ENCODE measurements around the gene CDKL1. TPM values are rescaled to one million over a fixed set of nuclear protein-coding genes. Genes with fewer than 3 reads are reported as not detected.
"Not testable (repeated sequence)": the region's sequence is repeated elsewhere in the genome, so short reads cannot be mapped to it uniquely, and the experiment has no call there.

Gene CDKL1
- total RNA-seq, 1 experiment from 2014 or later: 0.07 TPM

DNA sequence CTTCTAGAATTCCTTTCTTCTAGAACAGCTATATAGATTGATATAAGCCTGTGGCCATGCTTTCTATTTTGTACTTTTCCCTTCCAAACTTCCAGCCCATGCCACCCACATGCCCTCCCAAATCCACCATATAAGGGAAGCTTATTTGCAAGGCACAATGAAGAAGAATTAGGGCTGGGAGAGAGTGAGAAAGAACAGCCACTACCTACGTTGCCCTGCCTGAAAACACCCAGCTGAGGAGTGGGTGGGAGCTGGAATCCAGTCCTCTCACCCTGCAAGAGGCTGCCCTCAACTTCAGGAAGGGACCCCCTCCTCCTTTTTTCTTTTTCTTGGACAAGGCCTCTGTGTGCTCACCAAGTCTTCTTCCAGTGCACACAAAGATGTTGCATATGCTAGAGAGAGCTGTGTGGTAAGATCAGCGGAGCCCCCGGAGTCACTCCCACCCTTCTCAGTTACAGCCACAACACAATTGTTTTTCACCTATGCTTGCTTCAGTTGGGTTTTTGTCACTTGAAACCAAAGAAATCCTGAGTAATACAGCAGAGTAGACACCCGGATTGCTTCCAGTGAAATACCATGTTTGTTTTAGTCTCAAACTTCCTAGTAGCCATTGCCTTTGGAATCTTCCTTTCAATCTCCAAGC is 38.8 kb downstream of the CDKL1 start:
- DNase-seq (ENCODE audit: low spot score): no peak

DNA sequence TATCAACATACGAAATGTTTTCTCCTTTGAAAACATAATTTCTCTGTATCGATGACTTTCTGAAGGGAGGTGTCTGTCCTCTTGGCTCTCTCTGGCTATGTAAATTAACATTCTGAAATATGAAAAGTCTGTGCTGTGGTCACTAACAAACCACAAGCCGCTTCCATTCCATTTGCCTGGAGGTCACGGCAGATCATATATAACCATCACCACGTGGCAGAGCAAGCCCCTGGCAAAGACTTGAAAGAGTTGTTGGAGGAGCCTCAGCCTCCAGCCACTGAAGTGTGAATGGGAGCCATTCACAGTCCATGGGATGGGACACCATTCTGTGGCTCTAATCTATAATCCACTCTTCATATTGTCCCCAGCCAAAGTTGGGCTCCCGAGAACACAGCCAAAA is 39.6 kb downstream of the CDKL1 start:
- no peak for DNase-seq (ENCODE audit: low spot score)

DNA sequence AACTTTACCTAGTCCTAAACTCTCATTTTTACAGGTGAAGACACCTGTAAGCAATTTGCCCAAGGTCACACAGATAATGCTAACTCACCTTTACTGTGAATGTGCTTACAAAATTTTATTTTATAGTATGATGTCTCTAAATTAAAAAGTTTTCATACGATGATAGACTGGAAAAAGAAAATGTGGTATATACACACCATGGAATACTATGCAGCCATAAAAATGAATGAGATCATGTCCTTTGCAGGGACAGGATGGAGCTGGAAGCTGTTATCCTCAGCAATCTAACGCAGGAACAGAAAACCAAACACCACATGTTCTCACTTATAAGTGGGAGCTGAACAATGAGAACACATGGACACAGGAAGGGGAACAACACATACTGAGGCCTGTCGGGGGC is 40.4 kb downstream of the CDKL1 start:
- not testable (repeated sequence) for DNase-seq (ENCODE audit: low spot score)

DNA sequence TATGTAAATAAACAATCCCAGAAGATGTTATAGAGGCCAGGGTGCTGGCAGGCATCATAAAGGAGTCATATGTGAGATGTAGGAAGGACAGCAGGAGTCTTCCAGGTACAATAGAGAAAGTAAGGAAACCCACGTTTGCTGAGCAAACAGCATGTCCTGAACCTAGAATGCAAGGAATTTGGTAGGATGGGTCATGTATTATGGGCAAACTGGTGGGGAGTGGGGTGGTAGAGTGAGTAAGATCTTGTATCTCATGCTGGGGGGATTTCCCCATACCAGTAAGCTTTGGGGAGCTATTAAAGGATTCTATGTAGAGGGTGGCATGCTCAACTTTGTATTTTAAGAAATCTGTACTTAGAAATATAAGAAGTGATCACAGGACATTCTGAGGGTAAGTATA is 41.0 kb downstream of the CDKL1 start:
- DNase-seq (ENCODE audit: low spot score): no peak

DNA sequence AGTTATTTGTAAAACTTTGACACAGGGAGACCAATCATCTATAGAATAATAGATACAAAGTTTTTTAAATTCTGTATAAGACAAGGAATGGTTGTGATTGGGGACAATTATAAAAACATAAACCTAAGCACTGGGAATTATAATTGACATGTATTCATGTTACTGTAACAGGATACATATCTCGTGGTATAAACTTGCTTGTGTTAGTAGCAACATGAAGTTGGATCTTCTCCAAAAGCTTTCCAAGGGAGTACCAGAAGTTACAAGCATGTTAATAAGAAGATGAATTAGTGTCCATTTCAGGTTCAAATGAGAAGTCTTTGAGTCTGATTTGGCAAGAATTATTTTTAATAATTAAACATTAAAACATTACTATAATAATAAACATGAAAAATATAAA is 42.2 kb downstream of the CDKL1 start:
- no peak for DNase-seq (ENCODE audit: low spot score)

DNA sequence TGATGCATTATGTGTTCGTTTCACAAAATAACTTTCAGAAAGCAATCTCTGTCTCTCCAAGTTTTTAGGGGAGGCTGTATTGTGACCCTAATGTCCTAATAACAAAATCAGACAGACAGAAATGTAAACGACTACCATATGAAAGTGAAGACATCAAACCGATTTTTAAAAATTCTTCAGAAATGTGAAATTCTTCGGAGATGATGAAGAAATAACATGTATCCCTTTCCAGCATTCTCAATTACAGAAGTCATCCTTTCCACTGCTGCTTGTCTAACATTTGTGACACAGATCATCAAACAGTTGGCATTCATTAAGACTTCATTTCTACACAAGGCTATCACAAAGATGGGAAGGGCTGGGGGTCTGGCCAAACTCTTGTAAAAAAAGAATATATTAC is 43.6 kb downstream of the CDKL1 start:
- no peak for DNase-seq (ENCODE audit: low spot score)

DNA sequence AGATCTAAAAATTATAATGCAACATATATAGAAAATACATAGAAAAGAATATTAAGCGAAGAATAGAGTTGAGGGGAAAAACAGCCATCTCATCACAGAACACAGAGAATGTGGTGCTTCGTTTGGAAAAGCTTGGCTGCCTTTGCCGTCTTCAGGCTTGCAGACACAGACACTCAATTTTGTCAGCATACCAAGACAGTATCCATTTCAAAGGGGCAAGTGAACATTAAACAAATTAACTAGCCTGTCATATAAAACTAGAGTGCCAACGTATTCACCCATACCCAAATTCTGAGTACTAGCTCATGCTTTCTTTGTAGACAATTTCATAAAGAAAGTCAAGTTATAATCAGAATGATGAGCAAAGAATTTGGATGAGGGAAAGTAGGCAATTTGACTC is 44.1 kb downstream of the CDKL1 start:
- DNase-seq (ENCODE audit: low spot score): no peak

DNA sequence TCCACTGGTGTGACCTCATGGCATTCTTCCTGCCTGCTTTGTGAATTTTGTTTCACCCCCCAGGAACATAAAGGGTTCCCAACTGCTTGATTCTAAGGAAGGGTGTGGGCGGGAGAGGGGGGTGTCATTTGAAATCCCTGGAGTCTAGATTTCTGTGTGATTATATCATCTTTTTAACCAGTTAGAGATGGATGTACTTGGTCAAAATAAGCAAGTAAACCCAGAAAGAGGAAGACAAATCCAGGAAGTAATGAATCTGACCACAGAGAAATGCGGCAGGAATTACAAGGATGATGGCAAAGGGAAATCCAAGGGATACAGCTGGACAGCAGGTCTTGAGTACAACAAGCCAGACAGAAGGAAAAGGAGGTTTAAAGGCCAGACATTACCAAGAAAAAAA is 45.7 kb downstream of the CDKL1 start:
- DNase-seq (ENCODE audit: low spot score): peak; percentile 15

DNA sequence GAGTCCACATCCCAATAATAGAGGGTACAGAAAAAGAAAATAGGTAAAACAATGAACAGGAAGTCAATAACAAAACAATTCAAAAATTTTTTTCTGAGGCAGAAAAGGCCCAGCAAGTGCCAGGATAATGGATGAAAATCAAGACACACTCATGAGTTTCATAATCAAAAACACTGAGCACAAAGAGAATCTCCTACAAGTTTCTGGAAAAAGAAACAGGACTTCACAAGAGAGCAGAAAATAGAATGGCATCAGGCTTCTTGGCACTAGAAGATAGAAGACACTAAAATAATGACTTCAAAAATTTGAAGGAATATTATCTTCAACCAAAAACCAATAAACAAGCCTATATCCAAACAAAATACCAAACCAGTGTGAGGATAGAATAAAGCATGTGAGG is 47.7 kb downstream of the CDKL1 start:
- DNase-seq (ENCODE audit: low spot score): no peak

DNA sequence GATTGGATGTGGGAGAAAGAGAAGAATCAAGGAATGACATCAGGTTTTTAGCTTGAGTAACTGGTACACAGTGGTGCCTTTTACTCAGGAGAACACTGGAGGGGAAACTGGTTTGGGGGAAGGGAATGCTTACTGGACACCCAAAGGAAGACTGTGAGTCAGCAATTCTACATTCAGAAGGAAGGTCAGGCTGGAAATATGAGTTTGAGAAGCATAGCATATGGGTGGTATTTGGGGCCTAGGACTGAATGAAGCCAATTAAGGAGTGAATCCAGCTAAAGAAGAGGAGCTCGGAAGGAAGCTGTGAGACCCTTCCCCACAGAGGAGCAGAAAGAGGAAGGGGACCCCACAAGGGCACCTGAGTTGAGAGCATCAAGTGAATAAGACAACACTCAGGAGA is 49.2 kb downstream of the CDKL1 start:
- no peak for DNase-seq (ENCODE audit: low spot score)

DNA sequence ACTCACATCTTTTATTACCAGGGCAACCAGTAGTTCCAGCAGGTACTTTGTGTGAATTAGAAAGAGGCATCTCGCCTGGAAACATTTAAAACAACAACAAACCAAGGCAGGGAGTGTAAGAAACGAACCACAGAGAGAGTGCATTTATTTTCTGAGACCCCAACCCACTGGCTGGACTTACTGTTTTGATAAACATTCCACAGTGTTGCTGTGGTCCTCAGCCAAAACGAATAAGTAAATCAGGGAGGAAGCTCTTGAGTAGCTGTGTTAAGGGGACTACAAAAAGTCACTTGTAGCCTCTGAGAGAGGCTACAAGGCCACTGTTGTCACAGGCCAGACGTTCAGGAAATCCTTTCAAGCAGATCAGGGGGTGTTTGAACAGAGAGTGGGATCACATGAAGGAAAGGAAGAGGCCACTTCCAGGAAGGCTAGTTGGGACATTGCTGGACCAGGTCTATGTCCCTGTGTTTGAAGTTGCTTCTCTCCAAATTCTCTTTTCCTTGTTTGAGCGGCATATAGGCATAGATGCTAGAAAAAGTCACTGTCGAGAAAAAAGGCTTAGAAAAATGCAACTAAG is 50.7 kb downstream of the CDKL1 start:
- no peak for DNase-seq (ENCODE audit: low spot score)

DNA sequence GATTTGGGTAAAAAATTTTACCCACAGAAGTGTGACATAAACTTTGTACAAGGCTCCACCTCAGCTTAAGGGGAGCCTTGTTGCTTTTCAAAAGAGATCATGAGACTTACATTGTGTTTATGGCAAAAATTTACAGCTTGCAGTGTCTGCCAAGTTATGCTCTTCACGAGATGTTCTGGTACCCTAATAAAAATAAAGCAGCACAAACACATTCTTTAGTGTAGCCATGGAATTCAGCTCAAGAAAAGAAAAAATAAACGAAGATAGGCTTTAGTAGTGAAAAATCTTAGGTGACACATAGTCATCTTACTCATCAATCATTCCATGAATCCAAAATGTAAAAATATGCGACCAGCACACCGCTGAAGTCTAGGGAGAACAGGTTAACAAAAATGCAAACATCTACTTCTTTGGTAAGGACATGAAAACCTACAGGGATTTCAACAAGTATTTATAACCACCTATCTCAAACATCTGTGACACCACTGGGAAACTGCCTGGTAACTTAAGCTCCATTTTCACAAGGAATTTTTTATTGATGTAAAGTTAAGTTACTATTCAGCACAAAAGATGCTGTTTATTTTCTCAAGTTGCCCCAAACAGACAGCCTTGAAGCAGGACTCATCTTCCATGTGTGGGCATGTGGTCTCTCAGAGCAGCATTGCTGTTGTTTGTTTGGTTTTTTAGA is 51.7 kb downstream of the CDKL1 start:
- DNase-seq (ENCODE audit: low spot score): no peak

DNA sequence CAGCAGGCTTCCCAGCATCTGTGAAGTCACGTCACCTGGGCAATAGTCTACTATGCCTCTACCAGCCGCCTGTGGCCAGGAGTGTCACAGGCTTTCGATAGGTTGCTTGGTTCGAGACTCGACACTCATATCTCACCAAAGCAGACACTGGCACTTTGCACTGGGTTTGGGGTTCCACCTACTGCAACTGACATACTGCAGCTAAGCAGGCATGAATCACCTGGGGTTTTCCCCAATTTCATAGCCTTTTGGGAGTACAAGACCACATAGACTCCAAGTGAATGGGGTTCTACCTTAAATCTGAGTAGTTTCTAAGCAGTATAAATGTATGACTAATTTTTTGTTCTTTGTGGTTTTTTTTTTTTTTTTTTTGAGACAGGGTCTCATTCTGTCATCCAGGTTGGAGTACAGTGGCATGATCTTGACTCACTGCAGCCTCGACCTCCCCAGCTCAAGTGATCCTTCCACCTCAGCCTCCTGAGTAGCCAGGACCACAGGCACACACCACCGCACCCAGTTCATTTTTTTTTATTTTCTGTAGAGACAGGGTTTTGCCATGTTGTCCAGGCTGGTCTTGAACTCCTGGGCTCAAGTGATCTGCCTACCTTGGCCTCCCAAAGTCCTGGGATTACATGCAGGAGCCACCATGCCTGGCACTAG is 52.4 kb downstream of the CDKL1 start:
- DNase-seq (ENCODE audit: low spot score): peak; percentile 45

DNA sequence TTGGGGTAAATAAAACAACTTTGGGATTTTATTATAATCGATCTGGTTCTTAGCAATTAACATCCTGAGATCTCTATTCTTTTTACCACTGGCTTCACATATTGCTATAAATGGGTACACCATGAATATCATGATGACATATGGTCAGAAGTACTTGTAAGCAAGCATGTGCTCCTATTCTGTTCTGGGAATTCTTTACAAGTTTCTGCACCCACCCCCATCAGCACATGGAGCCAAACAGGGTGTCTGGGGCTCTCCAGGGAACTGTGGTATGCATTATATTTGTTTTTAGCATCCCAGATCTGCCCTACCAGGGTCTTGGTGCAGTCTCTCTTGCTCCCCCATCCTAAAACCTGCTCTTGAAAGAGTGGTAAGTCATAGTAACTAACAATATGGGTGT is 53.2 kb downstream of the CDKL1 start:
- DNase-seq (ENCODE audit: low spot score): no peak

DNA sequence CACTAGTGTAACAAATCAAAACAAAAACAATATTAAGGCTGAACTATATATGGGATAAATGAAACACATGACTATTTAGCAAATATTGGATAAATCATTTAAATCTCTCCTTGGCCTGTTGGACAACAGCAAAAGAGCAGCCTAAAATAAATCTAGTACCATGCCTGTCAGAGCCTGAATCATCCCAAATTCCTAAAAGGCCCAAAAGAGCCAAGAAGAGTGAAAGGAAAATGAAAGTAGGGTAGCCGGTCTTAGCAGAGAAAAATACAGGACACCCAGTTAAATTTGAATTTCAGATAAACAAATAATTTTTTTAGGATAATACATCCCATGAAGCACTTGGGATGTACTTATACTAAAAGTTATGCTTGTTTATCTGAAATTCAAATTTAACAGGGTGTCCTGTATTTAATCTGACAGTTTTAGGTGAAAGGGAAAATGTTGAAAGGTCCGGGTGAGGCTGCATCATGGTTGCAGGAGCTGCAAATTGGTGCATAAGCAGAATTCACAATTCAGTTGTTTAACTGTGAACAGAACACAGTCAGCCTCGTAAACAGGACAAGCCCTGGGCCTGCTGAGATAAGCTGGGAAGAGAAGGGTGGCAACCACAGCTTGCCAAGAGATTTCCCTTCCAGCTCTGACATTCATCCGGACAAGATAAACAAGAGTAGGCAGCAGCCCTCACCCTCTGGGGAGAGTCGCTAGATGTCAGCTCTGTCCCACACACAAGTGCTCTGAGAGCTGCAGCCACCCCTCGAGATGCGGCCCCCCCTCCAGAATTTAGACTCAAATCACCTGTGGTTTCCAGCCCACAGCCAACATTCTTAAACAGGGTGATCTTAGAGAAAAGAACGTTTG is 54.2 kb downstream of the CDKL1 start:
- DNase-seq (ENCODE audit: low spot score): peak; percentile 77

DNA sequence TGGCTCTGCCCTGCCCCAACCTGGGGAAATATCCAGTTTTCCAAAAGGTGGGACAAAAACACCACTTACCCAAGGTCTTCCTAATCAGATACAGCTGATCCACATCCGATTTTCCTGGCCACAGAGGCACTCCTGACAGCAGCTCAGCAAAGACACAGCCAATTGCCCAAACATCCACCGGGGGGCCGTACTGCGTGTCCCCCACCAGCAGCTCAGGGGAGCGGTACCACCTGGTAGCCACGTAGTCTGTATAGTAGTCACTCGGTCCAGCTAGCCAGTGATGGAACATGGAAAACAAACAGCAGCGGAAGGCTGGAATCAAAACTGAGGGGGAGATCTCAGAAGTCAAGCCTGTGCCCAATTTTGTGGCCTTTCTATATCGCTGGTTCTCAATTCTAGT is 55.7 kb downstream of the CDKL1 start:
- DNase-seq (ENCODE audit: low spot score): no peak

DNA sequence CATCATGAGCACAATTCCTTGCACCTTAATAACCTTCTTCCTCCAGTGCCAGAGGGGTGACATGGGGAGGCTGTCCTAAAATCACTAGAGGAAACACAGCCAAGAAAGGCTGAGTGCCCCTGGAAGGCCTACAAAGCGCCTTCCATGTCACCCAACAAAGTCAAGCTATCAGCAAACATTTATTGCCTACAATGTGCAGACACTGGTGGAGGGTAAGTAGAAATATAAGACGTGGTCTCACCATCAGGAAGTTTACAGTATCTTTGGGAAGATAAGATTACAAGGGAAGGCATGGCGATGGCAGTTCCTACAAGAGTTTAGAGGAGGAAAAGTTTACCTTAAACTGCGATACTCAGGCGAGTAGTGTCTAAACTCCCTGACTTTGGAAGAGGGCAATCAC is 56.6 kb downstream of the CDKL1 start:
- no peak for DNase-seq (ENCODE audit: low spot score)

DNA sequence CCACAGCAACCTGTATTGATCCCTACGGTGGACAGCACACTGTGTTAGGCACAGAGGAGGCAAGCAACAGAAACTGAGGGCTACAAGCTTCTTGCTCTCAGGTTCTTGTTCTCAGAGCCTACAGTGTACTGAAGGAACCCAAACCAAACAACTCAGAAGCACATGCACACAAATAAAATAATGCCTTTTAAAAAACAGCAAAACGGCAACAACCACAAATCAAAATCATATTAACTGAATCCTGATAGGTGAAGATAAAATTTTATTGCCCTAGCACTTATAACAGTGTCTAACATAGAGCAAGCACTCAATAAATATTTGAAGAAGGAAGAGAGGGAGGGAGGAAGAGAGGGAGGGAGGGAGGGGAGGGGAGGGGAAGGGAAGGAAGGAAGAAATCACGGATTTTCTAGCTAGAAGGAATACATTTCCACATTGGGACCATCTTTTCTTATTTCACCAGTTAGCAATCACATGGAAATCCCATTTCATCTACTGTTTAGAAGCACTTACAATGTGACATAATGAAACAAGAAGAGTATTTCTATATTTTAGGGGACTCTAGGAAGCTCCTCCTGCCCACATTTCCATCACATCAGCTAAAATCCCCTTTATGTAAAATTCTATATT is 57.4 kb downstream of the CDKL1 start:
- no peak for DNase-seq (ENCODE audit: low spot score)

DNA sequence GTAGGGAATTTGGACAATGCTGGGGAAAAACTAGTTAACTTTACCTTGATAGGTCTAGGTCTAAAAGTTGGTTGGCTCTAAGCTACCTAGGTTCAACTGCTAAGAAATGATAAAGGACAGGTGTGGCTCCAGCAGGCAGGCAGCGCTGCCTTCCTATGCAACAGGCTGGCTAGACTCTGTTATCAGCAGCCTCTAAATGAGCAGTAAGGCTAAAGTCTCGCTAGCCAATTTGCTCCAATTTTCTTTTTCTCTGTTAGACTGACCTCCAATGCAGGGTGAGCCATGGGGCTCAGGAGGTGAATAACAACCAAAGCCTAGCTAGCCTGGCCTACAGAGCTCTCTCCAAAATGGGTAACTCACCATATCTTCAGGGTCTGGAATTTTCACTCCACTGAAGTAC is 58.1 kb downstream of the CDKL1 start:
- DNase-seq (ENCODE audit: low spot score): no peak

DNA sequence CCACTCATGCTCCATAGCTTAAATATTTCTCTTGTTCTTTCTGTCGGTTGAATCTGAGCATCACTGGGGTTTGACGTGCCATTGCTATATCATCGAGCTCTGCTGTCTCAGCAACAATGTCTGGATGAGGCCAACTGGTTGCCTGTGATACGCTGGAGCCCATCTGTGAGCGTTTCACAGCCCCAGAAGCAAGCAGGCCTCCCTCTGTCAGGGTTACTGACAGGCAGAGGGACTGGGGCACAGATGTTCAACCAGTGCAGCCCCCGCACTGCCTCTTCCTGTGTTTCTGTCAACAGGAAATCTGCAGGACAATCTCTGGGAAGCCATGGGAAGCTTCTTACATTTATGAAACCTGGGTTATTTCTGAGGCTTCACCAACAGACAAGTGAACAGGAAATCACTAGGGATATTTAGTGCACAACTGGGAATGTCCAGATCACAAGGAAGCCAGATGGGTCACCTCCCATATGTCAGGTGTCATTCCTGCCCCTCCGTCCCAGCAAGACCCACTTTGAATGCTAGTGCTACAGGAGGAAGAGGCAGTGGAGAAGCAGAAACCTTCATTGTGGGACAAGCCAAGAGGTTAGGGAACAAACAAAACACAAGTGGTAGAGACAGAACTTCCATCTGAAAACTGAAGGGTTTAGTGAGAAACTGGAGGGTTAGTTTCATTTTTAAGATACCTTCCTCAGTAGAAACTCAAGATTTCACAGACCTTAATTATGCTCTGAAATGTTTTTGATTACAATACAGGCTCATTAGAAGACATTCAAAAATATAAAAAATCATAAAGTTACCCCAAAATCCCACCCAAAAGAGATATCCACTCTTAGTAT is 60.5 kb downstream of the CDKL1 start:
- no peak for DNase-seq (ENCODE audit: low spot score)

DNA sequence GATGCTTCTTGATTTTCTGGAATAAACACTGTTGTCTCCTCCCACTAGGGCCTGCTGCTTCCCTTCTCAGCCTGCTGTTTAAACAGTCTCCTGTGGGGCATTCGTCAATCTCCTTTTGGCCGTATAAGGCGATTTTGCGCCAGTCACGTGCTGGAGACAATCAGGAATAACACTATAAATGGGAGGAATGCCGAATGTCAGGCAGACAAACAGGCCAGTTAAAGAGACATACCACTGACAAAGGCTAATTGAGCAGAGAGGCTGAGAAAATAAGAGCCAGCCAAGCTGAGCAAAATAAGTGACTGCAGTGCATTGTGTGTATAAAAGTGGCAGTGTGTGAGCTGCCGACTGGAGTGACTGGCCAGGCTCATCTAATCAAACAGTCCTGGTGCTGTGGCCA is 61.3 kb downstream of the CDKL1 start:
- DNase-seq (ENCODE audit: low spot score): no peak

All from A172 (cell line).